ENCODE data around the gene NACA. TPM values are rescaled to one million over a fixed set of nuclear protein-coding genes. Genes with fewer than 3 reads are reported as not detected.

NACA gene

GRCh38 chr12:56684745-56685359 is 40.2 kb downstream of the NACA start:
- peaks cover 26% of the 10 kb centered on the region for H3K36me3 ChIP-seq (ENCODE audit: insufficient read depth, low read length)
- peaks cover 19% of the 10 kb centered on the region for H3K4me1 ChIP-seq (ENCODE audit: control insufficient read depth, insufficient read depth, low read length)
- peak overlapping the region; percentile 63 for H3K4me3 ChIP-seq (ENCODE audit: low read length)
- no peaks in the 10 kb centered on the region for H3K9me3 ChIP-seq (replicated peaks; ENCODE audit: low read length)
- no peaks in the 10 kb centered on the region for H3K27me3 ChIP-seq (ENCODE audit: control insufficient read depth, insufficient read depth, low read length)
- H3K4me2 ChIP-seq (ENCODE audit: low read length): peak overlapping the region; percentile 90
- peak overlapping the region; percentile 67 for H3K9ac ChIP-seq (ENCODE audit: low read depth, low read length)

- Histone ChIP-seq H3K9ac (ENCODE audit: low read depth, low read length) (no peak overlapping the region), H3K36me3 (ENCODE audit: insufficient read depth, low read length) (peaks cover 30% of the 10 kb centered on the region), H3K9me3 (replicated peaks; ENCODE audit: low read length) (no peaks in the 10 kb centered on the region), H3K4me1 (ENCODE audit: control insufficient read depth, insufficient read depth, low read length) (peaks cover 12% of the 10 kb centered on the region), H3K27me3 (ENCODE audit: control insufficient read depth, insufficient read depth, low read length) (no peaks in the 10 kb centered on the region), H3K4me2 (ENCODE audit: low read length) (no peak overlapping the region), H3K4me3 (ENCODE audit: low read length) (no peak overlapping the region)
Measured at GRCh38 chr12:56682323-56682722, 42.8 kb downstream of the NACA start.

DNA sequence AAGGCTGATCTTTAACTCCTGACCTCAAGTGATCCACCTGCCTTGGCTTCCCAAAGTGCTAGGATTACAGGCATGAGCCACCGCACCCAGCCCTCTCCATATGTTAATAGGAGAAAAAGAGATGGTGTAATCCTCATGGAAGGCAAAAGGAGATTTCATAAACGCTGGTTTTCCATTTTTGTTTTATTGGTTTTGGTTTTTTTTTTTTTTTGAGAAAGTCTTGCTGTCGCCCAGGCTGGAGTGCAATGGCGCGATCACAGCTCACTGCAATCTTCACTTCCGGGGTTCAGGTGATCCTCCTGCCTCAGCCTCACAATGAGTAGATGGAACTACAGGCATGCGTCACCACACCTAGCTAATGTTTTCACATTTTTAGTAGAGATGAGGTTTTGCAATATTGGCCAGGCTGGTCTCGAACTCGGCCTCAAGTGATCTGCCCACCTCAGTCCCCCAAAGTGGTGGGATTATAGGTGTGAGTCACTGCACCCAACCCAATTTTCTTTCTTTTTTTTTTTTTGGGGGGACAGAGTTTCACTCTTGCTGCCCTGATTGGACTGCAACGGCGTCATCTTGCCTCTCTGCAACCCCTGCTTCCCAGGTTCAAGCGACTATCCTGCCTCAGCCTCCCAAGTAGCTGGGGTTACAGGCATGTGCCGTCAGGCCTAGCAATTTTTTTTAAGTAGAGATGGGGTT is 45.1 kb downstream of the NACA start:
- H3K36me3 ChIP-seq (ENCODE audit: insufficient read depth, low read length): peaks cover 29% of the 10 kb centered on the region
- H3K4me2 ChIP-seq (ENCODE audit: low read length): no peak overlapping the region
- H3K4me3 ChIP-seq (ENCODE audit: low read length): no peak overlapping the region
- H3K9me3 ChIP-seq (replicated peaks; ENCODE audit: low read length): no peaks in the 10 kb centered on the region
- H3K4me1 ChIP-seq (ENCODE audit: control insufficient read depth, insufficient read depth, low read length): peaks cover 12% of the 10 kb centered on the region
- no peaks in the 10 kb centered on the region for H3K27me3 ChIP-seq (ENCODE audit: control insufficient read depth, insufficient read depth, low read length)
- H3K9ac ChIP-seq (ENCODE audit: low read depth, low read length): no peak overlapping the region

- Histone ChIP-seq H3K4me2 (ENCODE audit: low read length) (no peak overlapping the region), H3K27me3 (ENCODE audit: control insufficient read depth, insufficient read depth, low read length) (no peaks in the 10 kb centered on the region), H3K4me3 (ENCODE audit: low read length) (no peak overlapping the region), H3K36me3 (ENCODE audit: insufficient read depth, low read length) (peaks cover 34% of the 10 kb centered on the region), H3K9me3 (replicated peaks; ENCODE audit: low read length) (no peaks in the 10 kb centered on the region), H3K4me1 (ENCODE audit: control insufficient read depth, insufficient read depth, low read length) (peaks cover under 1% of the 10 kb centered on the region), H3K9ac (ENCODE audit: low read depth, low read length) (no peak overlapping the region)
Measured at GRCh38 chr12:56678852-56679251, 46.2 kb downstream of the NACA start.

DNA sequence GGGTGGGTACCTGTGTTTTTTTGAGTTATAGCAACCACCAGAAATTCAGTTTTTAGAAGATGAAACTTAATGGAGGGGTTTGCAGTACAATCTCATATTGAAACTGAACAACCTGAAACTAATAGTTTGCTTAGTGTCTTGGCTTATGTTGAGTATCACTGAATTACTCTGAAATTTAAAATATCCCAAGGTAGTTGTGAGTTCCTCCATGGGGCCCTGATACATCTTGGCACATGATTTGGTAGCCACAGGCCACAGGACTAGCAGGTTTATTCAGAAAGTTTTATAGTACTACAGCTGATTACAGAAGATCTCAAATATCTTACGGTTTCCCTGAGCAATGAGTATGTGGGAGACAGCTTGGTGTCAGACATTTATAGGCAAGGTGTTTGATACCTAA is 47.4 kb downstream of the NACA start:
- H3K4me1 ChIP-seq (ENCODE audit: control insufficient read depth, insufficient read depth, low read length): no peaks in the 10 kb centered on the region

DNA sequence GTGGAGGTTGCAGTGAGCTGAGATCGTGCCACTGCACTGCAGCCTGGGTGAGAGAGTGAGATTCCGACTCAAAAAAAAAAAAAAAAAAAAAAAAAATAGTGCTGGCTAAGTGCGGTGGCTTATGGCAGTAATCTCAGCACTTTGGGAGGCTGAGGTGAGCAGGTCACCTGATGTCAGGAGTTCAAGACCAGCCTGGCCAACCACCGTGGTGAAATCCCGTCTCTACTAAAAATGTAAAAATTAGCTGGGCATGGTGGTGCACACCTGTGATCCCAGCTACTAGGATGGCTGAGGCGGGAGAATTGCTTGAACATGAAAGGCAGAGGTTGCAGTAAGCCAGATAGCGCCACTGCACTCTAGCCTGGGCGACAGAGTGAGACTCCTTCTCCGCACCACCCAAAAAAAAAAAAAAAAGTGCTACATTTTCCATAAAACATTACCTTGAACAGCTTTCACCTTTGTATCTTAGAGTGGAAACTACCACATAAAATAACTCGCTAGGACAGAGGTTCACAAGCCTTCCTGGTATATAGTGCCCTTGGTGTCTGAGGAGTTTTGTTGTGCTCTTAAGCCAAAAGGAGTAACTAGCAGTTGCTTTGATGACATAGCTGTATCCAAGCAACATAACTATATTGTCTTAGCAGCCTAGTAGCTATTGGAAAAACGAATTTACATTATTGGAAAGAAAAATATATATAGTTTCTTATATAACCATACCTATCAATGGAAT is 48.1 kb downstream of the NACA start:
- no peaks in the 10 kb centered on the region for H3K27me3 ChIP-seq (ENCODE audit: control insufficient read depth, insufficient read depth, low read length)
- peaks cover 41% of the 10 kb centered on the region for H3K36me3 ChIP-seq (ENCODE audit: insufficient read depth, low read length)
- no peaks in the 10 kb centered on the region for H3K9me3 ChIP-seq (replicated peaks; ENCODE audit: low read length)
- H3K4me3 ChIP-seq (ENCODE audit: low read length): no peak overlapping the region
- no peaks in the 10 kb centered on the region for H3K4me1 ChIP-seq (ENCODE audit: control insufficient read depth, insufficient read depth, low read length)
- no peak overlapping the region for H3K4me2 ChIP-seq (ENCODE audit: low read length)
- H3K9ac ChIP-seq (ENCODE audit: low read depth, low read length): no peak overlapping the region

More for the DNA sequence above, 47.4 kb downstream of the NACA start:
- Histone ChIP-seq H3K27me3 (ENCODE audit: control insufficient read depth, insufficient read depth, low read length) (no peaks in the 10 kb centered on the region), H3K4me2 (ENCODE audit: low read length) (no peak overlapping the region), H3K4me3 (ENCODE audit: low read length) (no peak overlapping the region), H3K9me3 (replicated peaks; ENCODE audit: low read length) (no peaks in the 10 kb centered on the region), H3K9ac (ENCODE audit: low read depth, low read length) (no peak overlapping the region), H3K36me3 (ENCODE audit: insufficient read depth, low read length) (peaks cover 39% of the 10 kb centered on the region)

DNA sequence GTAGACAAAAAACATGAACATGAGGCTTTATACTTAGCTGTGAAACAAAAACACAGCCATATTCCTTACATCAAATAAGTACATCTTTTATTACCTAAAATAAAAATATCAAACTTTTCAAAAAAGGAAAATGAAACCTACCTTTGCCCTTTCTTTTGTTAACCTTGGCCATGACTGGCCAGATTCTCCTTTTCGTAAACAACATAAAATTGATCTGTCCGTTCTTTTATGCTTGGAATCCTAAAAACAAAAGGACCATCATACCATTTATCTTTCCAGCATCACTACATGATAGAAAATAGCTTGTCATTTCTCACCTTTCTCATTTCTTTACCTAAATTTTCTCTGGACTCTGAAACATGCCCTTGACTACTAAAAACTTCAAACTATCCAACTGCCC is 53.5 kb downstream of the NACA start:
- Histone ChIP-seq H3K36me3 (ENCODE audit: insufficient read depth, low read length) (peaks cover 64% of the 10 kb centered on the region), H3K4me1 (ENCODE audit: control insufficient read depth, insufficient read depth, low read length) (no peaks in the 10 kb centered on the region), H3K4me2 (ENCODE audit: low read length) (no peak overlapping the region)

DNA sequence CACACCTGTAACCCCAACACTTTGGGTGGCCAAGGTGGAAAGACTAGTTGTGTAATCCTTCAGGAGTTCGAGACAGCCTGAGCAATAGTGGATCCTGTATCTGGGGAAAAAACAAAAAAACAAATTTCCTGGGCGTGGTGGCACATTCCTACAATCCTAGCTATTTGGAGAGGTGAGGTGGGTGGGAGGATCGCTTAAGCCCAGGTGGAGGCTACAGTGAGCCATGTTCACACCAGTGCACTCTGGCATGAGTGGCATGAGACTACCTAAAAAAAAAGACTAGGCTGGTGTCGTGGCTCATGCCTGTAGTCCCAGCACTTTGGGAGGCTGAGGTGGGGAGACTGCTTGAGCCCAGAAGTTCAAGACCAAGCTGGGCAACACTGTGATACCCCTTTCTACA is 54.3 kb downstream of the NACA start:
- no peaks in the 10 kb centered on the region for H3K9me3 ChIP-seq (replicated peaks; ENCODE audit: low read length)
- no peaks in the 10 kb centered on the region for H3K4me1 ChIP-seq (ENCODE audit: control insufficient read depth, insufficient read depth, low read length)
- H3K9ac ChIP-seq (ENCODE audit: low read depth, low read length): no peak overlapping the region
- no peak overlapping the region for H3K4me3 ChIP-seq (ENCODE audit: low read length)
- H3K27me3 ChIP-seq (ENCODE audit: control insufficient read depth, insufficient read depth, low read length): no peaks in the 10 kb centered on the region
- H3K36me3 ChIP-seq (ENCODE audit: insufficient read depth, low read length): peaks cover 71% of the 10 kb centered on the region
- H3K4me2 ChIP-seq (ENCODE audit: low read length): no peak overlapping the region

More for the DNA sequence above, 53.5 kb downstream of the NACA start:
- Histone ChIP-seq H3K27me3 (ENCODE audit: control insufficient read depth, insufficient read depth, low read length) (no peaks in the 10 kb centered on the region), H3K9me3 (replicated peaks; ENCODE audit: low read length) (no peaks in the 10 kb centered on the region), H3K4me3 (ENCODE audit: low read length) (no peak overlapping the region), H3K9ac (ENCODE audit: low read depth, low read length) (no peak overlapping the region)

GRCh38 chr12:56668197-56668457 is 57.0 kb downstream of the NACA start:
- Histone ChIP-seq H3K36me3 (ENCODE audit: insufficient read depth, low read length) (peaks cover 88% of the 10 kb centered on the region), H3K27me3 (ENCODE audit: control insufficient read depth, insufficient read depth, low read length) (no peaks in the 10 kb centered on the region), H3K4me1 (ENCODE audit: control insufficient read depth, insufficient read depth, low read length) (no peaks in the 10 kb centered on the region), H3K9ac (ENCODE audit: low read depth, low read length) (no peak overlapping the region), H3K4me3 (ENCODE audit: low read length) (no peak overlapping the region), H3K4me2 (ENCODE audit: low read length) (no peak overlapping the region), H3K9me3 (replicated peaks; ENCODE audit: low read length) (no peaks in the 10 kb centered on the region)

Small RNA genes within 50 kb of the gene (small RNA-seq; reads per million reads assigned to genes)
- not detected for gene RN7SL809P
